PFSK-1 (cell line): ENCODE results near the gene PDPK1.

ENCODE experiments used
- FOXP2 ChIP-seq: optimal IDR thresholded peaks from 2 replicates; pipeline ENCODE3; 2011; ENCODE audit warnings: borderline replicate concordance, control low read depth, inconsistent platforms; ENCODE audit not compliant: insufficient read depth; ENCODE audit errors: extremely low read length, extremely low read depth
- POLR2AphosphoS5 ChIP-seq: IDR thresholded peaks from 2 replicates; pipeline ENCODE4 v1.6.1; 2012; ENCODE audit warnings: low read depth, mild to moderate bottlenecking, control low read depth, low read length, moderate library complexity
- SIN3A ChIP-seq: IDR thresholded peaks from 2 replicates; pipeline ENCODE4 v1.6.1; 2012; ENCODE audit warnings: mild to moderate bottlenecking, low read length, moderate library complexity, borderline replicate concordance; ENCODE audit not compliant: insufficient read depth
- TAF1 ChIP-seq: IDR thresholded peaks from 2 replicates; pipeline ENCODE4 v1.6.1; 2012; ENCODE audit warnings: low read length, control low read depth, borderline replicate concordance; ENCODE audit not compliant: insufficient read depth
- TF ChIP-seq, protein P1 (sequence below), 2 experiments: IDR thresholded peaks; 2 replicates each; pipeline versions ENCODE4 v1.6.1 to v1.8.0; 2011 to 2012; ENCODE audit warnings: low read depth in 2 of 2, low read length in 2 of 2, control low read depth in 1 of 2, inconsistent platforms in 1 of 2, mild to moderate bottlenecking in 1 of 2, moderate library complexity in 1 of 2; ENCODE audit not compliant: insufficient read depth in 1 of 2

Gene PDPK1

DNA sequence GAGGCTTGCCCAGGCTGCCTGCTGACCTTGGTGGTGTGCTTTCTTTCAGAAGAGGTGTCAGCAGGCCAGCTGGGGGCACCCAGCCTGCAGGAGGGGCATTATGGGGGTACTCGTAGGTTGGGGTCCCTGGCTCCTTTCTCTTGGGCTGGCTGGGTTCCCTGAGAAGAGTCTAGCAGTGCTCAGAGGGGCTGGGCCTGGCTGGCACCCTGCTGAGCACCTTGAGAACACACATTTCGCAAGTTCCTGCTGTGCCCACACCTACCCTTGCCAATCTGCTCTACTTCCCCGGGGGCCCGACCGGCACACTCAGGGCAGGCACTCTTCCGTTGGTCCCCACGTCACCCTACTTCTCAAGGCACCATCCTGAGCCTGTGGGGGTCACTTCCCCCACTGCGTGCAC, 11.7 kb upstream of the PDPK1 start:
- no peak for TF ChIP-seq FOXP2
- TF ChIP-seq POLR2AphosphoS5: no peak
- no peak for TF ChIP-seq TAF1
- TF ChIP-seq, protein P1, sequence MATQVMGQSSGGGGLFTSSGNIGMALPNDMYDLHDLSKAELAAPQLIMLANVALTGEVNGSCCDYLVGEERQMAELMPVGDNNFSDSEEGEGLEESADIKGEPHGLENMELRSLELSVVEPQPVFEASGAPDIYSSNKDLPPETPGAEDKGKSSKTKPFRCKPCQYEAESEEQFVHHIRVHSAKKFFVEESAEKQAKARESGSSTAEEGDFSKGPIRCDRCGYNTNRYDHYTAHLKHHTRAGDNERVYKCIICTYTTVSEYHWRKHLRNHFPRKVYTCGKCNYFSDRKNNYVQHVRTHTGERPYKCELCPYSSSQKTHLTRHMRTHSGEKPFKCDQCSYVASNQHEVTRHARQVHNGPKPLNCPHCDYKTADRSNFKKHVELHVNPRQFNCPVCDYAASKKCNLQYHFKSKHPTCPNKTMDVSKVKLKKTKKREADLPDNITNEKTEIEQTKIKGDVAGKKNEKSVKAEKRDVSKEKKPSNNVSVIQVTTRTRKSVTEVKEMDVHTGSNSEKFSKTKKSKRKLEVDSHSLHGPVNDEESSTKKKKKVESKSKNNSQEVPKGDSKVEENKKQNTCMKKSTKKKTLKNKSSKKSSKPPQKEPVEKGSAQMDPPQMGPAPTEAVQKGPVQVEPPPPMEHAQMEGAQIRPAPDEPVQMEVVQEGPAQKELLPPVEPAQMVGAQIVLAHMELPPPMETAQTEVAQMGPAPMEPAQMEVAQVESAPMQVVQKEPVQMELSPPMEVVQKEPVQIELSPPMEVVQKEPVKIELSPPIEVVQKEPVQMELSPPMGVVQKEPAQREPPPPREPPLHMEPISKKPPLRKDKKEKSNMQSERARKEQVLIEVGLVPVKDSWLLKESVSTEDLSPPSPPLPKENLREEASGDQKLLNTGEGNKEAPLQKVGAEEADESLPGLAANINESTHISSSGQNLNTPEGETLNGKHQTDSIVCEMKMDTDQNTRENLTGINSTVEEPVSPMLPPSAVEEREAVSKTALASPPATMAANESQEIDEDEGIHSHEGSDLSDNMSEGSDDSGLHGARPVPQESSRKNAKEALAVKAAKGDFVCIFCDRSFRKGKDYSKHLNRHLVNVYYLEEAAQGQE (IDR thresholded peaks at IDR 0.05; ENCODE audit: insufficient read depth in 1 of 2, low read depth in 2 of 2, low read length in 2 of 2): no peak
- TF ChIP-seq SIN3A: no peak

DNA sequence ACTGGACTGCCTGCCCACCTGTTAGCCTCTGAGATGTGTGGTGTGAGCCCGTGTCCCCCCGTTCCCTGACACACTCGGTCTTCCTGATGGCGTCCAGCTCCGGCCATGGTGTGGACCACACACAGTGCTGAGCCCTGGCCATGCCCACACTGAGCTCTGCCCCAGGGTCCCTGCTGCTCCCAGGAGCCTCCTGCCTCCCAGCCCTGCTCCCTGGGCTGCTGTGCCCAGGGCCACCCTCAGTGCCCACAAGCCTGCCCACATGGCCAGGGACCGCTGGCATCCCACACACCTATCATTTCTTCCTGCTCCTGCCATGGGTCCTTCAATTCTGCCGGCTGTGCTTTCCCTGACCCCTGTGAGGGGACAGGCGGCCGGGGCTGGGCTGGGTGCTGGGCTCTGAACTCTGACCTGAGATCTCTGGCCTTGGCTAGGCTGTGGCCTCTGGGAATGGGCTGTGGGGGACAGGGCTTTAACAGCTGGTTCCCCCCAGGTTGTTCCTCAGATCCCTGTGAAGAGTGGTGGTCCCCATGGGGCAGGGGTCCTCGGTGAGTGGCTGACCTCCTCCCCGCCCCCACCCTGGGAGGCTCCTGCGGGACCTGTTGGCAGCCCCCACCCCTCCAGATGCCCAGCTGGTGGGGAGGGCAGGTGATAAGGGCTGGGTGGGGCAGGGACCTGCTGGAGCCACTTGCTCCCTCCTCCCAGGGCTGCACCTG, 10.6 kb upstream of the PDPK1 start:
- TF ChIP-seq FOXP2: no peak

DNA sequence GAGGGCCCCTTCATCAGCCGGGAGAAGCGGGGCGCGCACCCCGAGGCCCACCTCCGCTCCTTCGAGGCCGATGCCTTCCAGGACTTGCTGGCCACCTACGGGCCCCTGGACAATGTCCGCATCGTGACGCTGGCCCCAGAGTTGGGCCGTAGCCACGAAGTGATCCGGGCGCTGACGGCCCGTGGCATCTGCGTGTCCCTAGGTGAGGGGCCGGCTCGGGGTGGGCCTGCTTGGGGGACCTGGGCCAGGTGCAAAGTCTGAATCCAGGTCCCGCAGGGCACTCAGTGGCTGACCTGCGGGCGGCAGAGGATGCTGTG, 10.1 kb upstream of the PDPK1 start:
- TF ChIP-seq POLR2AphosphoS5 (no peak), SIN3A (no peak), TAF1 (no peak), FOXP2 (no peak)
- TF ChIP-seq, protein P1 (IDR thresholded peaks at IDR 0.05; ENCODE audit: insufficient read depth in 1 of 2, low read depth in 2 of 2, low read length in 2 of 2): no peak

DNA sequence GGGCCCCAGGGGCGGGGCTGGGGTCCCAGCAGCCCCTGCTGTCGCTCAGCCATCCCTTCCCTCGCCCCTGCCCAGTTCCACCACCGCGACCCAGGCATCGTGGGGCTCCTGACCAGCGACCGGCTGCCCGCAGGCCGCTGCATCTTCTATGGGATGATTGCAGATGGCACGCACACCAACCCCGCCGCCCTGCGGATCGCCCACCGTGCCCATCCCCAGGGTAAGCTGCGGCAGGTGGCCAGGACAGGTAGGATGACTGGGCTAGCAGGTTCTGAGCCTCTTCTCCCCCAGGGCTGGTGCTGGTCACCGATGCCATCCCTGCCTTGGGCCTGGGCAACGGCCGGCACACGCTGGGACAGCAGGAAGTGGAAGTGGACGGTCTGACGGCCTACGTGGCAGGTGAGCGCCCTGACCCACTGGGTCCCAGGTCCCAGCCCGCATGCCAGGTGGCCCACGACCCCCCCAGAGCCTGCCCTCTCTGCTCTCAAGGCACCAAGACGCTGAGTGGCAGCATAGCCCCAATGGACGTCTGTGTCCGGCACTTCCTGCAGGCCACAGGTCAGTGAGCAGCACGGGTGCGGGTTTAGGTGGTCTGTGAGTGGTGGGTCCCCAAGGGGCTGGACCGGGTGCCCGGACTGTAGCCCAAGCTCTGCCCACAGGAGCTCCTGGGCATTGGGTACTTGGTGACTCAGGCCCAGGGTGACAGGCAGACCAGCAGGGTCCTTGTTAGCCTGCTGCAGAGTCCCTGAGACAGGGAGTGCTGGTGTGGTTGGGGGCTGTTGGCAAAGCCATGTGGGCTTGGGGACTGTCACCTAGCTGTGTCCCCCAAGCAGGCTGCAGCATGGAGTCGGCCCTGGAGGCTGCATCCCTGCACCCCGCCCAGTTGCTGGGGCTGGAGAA, 9.4 kb upstream of the PDPK1 start:
- TF ChIP-seq FOXP2 (no peak), SIN3A (no peak), POLR2AphosphoS5 (no peak), TAF1 (no peak)
- TF ChIP-seq, protein P1 (IDR thresholded peaks at IDR 0.05; ENCODE audit: insufficient read depth in 1 of 2, low read depth in 2 of 2, low read length in 2 of 2): no peak

DNA sequence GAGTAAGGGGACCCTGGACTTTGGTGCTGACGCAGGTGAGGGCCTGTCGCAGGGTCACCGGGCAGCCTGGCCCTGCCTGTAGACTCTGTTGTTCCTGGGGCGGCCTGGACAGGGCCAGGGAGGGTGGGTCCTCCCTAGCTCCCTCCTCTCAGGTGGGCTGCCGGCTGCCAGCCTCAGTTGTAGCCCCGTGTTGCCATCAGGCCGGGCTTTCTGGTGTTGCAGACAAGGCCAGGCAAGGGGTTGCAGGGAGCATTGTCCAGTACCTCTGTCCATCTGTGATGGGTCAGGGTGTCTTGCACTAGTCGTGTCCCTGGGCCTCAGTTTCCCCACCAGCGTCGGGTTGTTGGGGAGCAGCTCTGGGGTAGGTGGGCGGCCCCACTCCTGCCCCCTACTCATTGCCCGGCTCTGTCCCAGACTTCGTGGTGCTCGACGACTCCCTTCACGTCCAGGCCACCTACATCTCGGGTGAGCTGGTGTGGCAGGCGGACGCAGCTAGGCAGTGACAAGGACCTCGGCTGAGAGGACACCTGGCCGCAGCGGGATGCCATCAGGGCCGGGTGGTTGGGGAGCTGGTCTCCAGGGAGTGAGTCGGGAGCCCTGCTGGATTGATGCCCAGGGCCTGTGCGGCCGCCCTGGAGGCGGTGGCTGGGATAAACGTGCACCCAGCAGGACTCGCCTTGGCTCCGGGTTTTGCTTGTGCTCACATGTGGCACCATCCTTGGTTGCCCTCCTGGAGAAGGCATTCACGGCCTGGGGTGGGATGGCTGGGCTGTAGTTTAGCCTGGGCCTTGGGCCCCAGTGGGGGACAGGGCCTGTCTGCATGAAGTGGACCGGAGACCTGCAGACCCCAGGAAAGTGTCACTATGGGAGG, 8.5 kb upstream of the PDPK1 start:
- TF ChIP-seq FOXP2: no peak
- TF ChIP-seq POLR2AphosphoS5: no peak
- no peak for TF ChIP-seq SIN3A
- TF ChIP-seq TAF1: no peak
- TF ChIP-seq, protein P1 (IDR thresholded peaks at IDR 0.05; ENCODE audit: insufficient read depth in 1 of 2, low read depth in 2 of 2, low read length in 2 of 2): no peak
